ENCODE data around the gene AFAP1L1.

- TF ChIP-seq POLR2AphosphoS5 (IDR thresholded peaks at IDR 0.05) (no peak), CTCF (IDR thresholded peaks at IDR 0.05) (no peak), POLR2A (IDR thresholded peaks at IDR 0.05) (no peak), EP300 (IDR thresholded peaks at IDR 0.05) (no peak)
Measured at GRCh38 chr5:149375434-149375833, 103.8 kb downstream of the AFAP1L1 start.
